ENCODE measurements around the gene HDHD2.

Gene HDHD2

DNA sequence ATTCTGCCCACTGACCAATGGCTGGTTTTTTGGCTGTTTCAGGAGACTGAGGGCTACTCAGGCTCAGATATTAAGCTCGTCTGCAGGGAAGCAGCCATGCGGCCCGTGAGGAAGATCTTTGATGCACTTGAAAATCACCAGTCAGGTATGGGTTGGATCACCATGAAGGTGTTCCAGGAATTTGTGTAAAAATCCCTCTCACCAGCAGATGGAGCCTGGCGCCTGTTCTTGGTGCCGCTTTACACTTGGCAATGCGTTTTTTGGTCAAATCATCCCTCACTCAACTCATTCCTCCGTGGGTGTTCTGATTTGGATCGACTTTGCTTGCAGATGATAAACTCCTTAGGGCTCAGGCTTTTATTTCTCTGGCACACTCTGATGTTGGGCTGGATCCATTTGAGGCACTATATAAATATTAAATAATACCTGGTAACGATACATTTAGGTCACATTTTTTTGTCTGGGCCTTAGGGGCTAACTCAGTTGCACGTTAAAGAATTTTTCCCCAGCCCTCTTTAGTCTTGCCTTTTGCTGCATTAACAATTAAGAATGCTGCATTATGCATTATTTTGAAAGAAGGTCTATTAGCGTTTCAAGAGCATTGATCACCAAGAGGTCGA is 50.0 kb downstream of the HDHD2 start:
- H3K4me3 ChIP-seq: no peak overlapping the region
- DNase-seq (ENCODE audit: low spot score): no peak

DNA sequence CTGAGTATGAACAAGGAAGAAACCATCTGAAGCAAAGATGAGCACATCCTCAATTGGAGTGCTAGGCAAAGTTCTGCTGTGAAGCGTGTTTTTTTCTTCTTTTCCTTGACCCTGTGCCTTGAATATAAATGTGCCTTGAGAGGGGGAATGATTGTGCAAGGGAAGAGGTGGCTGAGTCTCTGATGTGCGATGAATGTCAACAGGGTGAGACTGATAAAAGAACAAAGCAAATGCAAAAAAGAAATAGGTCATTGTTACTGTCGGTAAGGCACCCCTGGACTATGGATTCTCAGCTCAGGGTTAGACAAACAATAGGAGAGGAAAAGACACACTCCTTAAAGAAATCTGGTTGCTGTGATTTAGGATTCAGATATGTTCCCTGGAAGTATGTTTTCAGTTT is 54.5 kb downstream of the HDHD2 start:
- DNase-seq (ENCODE audit: low spot score): no peak

More for the DNA sequence above, 50.0 kb downstream of the HDHD2 start:
- no peak overlapping the region for H3K27ac ChIP-seq
- TF ChIP-seq, protein P1, sequence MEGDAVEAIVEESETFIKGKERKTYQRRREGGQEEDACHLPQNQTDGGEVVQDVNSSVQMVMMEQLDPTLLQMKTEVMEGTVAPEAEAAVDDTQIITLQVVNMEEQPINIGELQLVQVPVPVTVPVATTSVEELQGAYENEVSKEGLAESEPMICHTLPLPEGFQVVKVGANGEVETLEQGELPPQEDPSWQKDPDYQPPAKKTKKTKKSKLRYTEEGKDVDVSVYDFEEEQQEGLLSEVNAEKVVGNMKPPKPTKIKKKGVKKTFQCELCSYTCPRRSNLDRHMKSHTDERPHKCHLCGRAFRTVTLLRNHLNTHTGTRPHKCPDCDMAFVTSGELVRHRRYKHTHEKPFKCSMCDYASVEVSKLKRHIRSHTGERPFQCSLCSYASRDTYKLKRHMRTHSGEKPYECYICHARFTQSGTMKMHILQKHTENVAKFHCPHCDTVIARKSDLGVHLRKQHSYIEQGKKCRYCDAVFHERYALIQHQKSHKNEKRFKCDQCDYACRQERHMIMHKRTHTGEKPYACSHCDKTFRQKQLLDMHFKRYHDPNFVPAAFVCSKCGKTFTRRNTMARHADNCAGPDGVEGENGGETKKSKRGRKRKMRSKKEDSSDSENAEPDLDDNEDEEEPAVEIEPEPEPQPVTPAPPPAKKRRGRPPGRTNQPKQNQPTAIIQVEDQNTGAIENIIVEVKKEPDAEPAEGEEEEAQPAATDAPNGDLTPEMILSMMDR (IDR thresholded peaks at IDR 0.05): peak; percentile 49

DNA sequence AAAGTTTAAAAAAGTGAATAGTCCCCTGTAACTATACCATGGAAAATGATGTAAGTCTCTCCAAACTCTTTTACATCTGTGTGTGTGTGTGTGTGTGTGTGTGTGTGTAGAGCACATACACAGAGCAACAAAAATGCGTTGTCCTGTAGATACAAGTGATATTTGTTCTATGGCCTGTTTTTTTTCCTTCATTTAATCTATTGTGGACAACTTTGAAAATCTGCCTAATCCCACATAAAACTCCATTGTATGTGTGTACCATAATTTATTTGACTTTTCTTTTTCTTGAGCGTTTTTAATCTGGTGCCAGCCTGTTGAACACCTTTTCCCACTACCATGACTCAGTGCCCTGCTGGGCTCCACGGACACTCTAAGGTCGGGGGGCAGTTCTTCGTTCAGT is 62.6 kb downstream of the HDHD2 start:
- no peak for DNase-seq (ENCODE audit: low spot score)
- TF ChIP-seq, protein P1 (IDR thresholded peaks at IDR 0.05): no peak
- Histone ChIP-seq H3K27ac (no peak overlapping the region), H3K4me3 (no peak overlapping the region)

More for the DNA sequence above, 54.5 kb downstream of the HDHD2 start:
- TF ChIP-seq, protein P1 (IDR thresholded peaks at IDR 0.05): no peak
- Histone ChIP-seq H3K4me3 (no peak overlapping the region), H3K27ac (no peak overlapping the region)

DNA sequence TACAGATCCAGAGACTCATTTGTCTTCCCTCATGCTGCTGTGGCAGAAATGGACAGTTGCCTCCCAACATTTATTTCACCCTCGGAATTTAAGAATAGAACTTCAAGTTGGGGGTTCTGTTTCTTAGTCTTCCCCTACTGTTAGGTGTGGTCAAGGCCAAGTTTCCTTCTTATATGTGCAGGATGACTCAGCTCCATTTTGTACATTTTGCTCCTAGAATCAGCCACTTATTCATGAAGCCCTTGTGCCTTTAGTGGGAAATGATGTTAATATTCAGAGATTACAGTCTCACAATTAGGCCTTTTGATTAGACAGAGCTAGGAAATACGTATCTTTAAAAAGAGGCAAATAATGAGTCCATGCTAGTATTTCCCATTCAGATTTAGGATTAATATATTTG is 68.7 kb downstream of the HDHD2 start:
- TF ChIP-seq, protein P1 (IDR thresholded peaks at IDR 0.05): no peak
- DNase-seq (ENCODE audit: low spot score): no peak
- no peak overlapping the region for H3K4me3 ChIP-seq
- no peak overlapping the region for H3K27ac ChIP-seq

DNA sequence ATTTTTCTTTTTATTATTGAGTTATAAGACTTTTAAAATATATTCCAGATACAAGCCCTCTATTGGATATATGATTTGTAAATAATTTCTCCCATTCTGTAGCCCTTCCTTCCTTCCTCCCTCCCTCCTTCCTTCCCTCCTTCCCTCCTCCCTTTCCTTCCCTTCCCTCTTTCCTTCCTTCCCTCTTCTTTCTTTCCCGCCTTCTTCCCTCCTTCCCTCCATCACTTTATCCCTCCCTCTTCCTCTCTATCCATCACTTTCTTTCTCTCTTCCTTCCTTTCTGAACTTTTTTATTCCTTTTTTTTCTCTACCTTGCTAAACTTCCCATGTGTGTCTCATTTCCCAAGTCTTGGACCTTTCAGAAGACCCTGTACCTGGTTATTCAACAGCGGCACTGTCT is 69.4 kb downstream of the HDHD2 start:
- H3K4me3 ChIP-seq: no peak overlapping the region
- TF ChIP-seq, protein P1 (IDR thresholded peaks at IDR 0.05): no peak
- no peak for DNase-seq (ENCODE audit: low spot score)
- H3K27ac ChIP-seq: no peak overlapping the region

DNA sequence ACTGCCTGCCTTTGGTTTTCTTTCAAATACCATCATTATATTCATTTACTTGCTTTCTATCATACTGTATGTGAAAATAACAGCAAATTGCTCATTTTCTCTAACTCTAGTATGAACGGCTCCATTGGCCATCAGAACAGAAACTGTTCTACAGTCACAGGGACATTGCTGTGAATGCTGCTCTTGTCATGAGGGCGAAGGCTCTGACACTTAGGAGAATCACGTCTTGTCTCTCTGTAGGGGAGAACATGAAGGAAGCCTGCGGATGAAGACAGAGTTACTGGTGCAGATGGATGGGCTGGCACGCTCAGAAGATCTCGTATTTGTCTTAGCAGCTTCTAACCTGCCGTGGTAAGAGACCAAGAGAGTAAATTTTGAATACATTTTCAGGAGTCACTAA is 73.2 kb downstream of the HDHD2 start:
- no peak overlapping the region for H3K27ac ChIP-seq
- no peak overlapping the region for H3K4me3 ChIP-seq
- DNase-seq (ENCODE audit: low spot score): no peak
- TF ChIP-seq, protein P1 (IDR thresholded peaks at IDR 0.05): no peak

DNA sequence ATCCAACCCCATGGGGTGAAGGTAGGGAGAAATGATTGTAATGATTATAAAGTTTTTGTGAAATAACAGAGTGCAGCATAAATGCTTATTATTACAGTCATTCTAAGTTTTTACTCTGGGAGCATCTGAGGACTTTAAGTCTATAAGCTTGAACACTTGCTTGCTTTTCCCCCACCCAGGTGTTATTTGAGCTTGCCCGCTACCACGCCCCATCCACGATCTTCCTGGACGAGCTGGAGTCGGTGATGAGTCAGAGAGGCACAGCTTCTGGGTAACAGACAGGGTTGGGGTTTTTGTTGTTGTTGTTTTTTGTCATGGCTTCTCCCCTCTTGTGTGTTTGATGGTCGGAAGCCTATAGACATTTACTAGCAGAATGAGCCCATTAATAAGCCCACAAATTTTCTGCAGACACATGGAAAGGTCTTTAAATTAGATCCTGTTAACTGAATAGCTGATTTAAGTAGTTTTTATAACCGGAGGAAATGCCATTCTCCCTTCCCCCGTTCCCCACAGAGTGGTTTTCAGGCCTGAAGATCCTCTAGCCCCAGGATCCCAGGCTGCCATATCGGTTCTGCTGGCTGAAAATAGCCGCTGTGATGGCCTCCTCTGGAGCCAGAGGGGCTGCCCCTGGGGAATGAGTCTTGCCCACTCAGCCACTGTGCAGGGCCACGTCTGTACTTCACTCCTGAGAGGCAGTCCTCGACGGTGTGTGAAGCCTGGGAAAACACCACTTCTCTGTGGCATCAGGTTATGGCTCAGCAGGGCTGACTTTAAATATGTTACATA is 75.0 kb downstream of the HDHD2 start:
- no peak overlapping the region for H3K27ac ChIP-seq
- H3K4me3 ChIP-seq: no peak overlapping the region
- TF ChIP-seq, protein P1 (IDR thresholded peaks at IDR 0.05): no peak

More for the DNA sequence above, 75.0 kb downstream of the HDHD2 start:
- no peak for DNase-seq (ENCODE audit: low spot score)

Data from coronary artery (tissue), 2 donors.